ENCODE results near the gene EIF3I. TPM values are rescaled to one million over a fixed set of nuclear protein-coding genes. Genes with fewer than 3 reads are reported as not detected.
"Not testable (repeated sequence)": the region's sequence is repeated elsewhere in the genome, so short reads cannot be mapped to it uniquely, and the experiment has no call there.

Gene EIF3I
- total RNA-seq, 1 donor from 2014 or later: 184 TPM

- no peaks in the 10 kb centered on the region for H3K9me3 Mint-ChIP-seq (ENCODE audit: unreplicated experiment)
- no peaks in the 10 kb centered on the region for H3K79me2 ChIP-seq (ENCODE audit: insufficient read depth, low read length)
- no peak overlapping the region for H2AFZ ChIP-seq (ENCODE audit: low read depth, low read length)
- TF ChIP-seq EZH2 (IDR thresholded peaks at IDR 0.05; ENCODE audit: insufficient read depth, low read length): no peak
- no peak for TF ChIP-seq CTCF (IDR thresholded peaks at IDR 0.05; ENCODE audit: insufficient read depth, low read depth, low read length)
- no peaks in the 10 kb centered on the region for H3K36me3 Mint-ChIP-seq (ENCODE audit: low read depth, unreplicated experiment)
- no peak overlapping the region for H3K4me2 ChIP-seq (ENCODE audit: low read length)
- H3K27ac Mint-ChIP-seq (ENCODE audit: unreplicated experiment): no peak overlapping the region
- H4K20me1 ChIP-seq (ENCODE audit: insufficient read depth, low read length): no peaks in the 10 kb centered on the region
- no peak overlapping the region for H3K27ac ChIP-seq (ENCODE audit: low read depth, low read length)
- no peaks in the 10 kb centered on the region for H3K4me1 Mint-ChIP-seq (ENCODE audit: low read depth, unreplicated experiment)
- no peaks in the 10 kb centered on the region for H3K4me1 ChIP-seq (ENCODE audit: insufficient read depth, low read length)
- no peak overlapping the region for H3K9ac ChIP-seq (ENCODE audit: low read length)
- H3K9me3 ChIP-seq (ENCODE audit: insufficient read depth, low read depth, low read length): no peaks in the 10 kb centered on the region
- H3K27me3 Mint-ChIP-seq (ENCODE audit: low read depth, unreplicated experiment): peaks cover 16% of the 10 kb centered on the region
- H3K27me3 ChIP-seq (ENCODE audit: insufficient read depth, low read length): no peaks in the 10 kb centered on the region
- H3K36me3 ChIP-seq (ENCODE audit: insufficient read depth, low read length): no peaks in the 10 kb centered on the region
- DNase-seq (ENCODE audit: low read depth) (no peak), FAIRE-seq (no peak)
- no peak overlapping the region for H3K4me3 Mint-ChIP-seq (ENCODE audit: unreplicated experiment)
- H3K4me3 ChIP-seq (ENCODE audit: insufficient read depth, low read depth, low read length): no peak overlapping the region
Measured at GRCh38 chr1:32256473-32257226, 34.4 kb downstream of the EIF3I start.

GRCh38 chr1:32257227-32257508, 35.0 kb downstream of the EIF3I start:
- FAIRE-seq: no peak
- Mint-ChIP-seq H3K27me3 (ENCODE audit: low read depth, unreplicated experiment) (peaks cover 14% of the 10 kb centered on the region), H3K4me1 (ENCODE audit: low read depth, unreplicated experiment) (no peaks in the 10 kb centered on the region), H3K9me3 (ENCODE audit: unreplicated experiment) (no peaks in the 10 kb centered on the region), H3K27ac (ENCODE audit: unreplicated experiment) (no peak overlapping the region), H3K4me3 (ENCODE audit: unreplicated experiment) (no peak overlapping the region), H3K36me3 (ENCODE audit: low read depth, unreplicated experiment) (no peaks in the 10 kb centered on the region)
- Histone ChIP-seq H3K4me1 (ENCODE audit: insufficient read depth, low read length) (no peaks in the 10 kb centered on the region), H3K27ac (ENCODE audit: low read depth, low read length) (no peak overlapping the region), H4K20me1 (ENCODE audit: insufficient read depth, low read length) (no peaks in the 10 kb centered on the region), H3K27me3 (ENCODE audit: insufficient read depth, low read length) (no peaks in the 10 kb centered on the region), H3K4me3 (ENCODE audit: insufficient read depth, low read depth, low read length) (no peak overlapping the region), H3K4me2 (ENCODE audit: low read length) (no peak overlapping the region), H2AFZ (ENCODE audit: low read depth, low read length) (no peak overlapping the region), H3K79me2 (ENCODE audit: insufficient read depth, low read length) (no peaks in the 10 kb centered on the region), H3K36me3 (ENCODE audit: insufficient read depth, low read length) (no peaks in the 10 kb centered on the region), H3K9ac (ENCODE audit: low read length) (no peak overlapping the region), H3K9me3 (ENCODE audit: insufficient read depth, low read depth, low read length) (no peaks in the 10 kb centered on the region)
- no peak for DNase-seq (ENCODE audit: low read depth)
- no peak for TF ChIP-seq CTCF (IDR thresholded peaks at IDR 0.05; ENCODE audit: insufficient read depth, low read depth, low read length)
- TF ChIP-seq EZH2 (IDR thresholded peaks at IDR 0.05; ENCODE audit: insufficient read depth, low read length): no peak

GRCh38 chr1:32263236-32263593, 41.0 kb downstream of the EIF3I start:
- H3K27me3 ChIP-seq (ENCODE audit: insufficient read depth, low read length); H2AFZ ChIP-seq (ENCODE audit: low read depth, low read length); H3K36me3 Mint-ChIP-seq (ENCODE audit: low read depth, unreplicated experiment); H4K20me1 ChIP-seq (ENCODE audit: insufficient read depth, low read length); DNase-seq (ENCODE audit: low read depth); H3K79me2 ChIP-seq (ENCODE audit: insufficient read depth, low read length); H3K4me3 ChIP-seq (ENCODE audit: insufficient read depth, low read depth, low read length); H3K4me2 ChIP-seq (ENCODE audit: low read length); H3K9ac ChIP-seq (ENCODE audit: low read length); FAIRE-seq; H3K27ac Mint-ChIP-seq (ENCODE audit: unreplicated experiment); H3K36me3 ChIP-seq (ENCODE audit: insufficient read depth, low read length); H3K4me1 ChIP-seq (ENCODE audit: insufficient read depth, low read length); H3K9me3 Mint-ChIP-seq (ENCODE audit: unreplicated experiment); H3K27ac ChIP-seq (ENCODE audit: low read depth, low read length); H3K4me1 Mint-ChIP-seq (ENCODE audit: low read depth, unreplicated experiment); H3K9me3 ChIP-seq (ENCODE audit: insufficient read depth, low read depth, low read length); H3K4me3 Mint-ChIP-seq (ENCODE audit: unreplicated experiment); H3K27me3 Mint-ChIP-seq (ENCODE audit: low read depth, unreplicated experiment): not testable (repeated sequence)
